Neural progenitor cell (in vitro differentiated cells): ENCODE results near the gene CHRD.

Experiments
- CTCF ChIP-seq: fragments of 200-600 bp; sonication (generic); IDR thresholded peaks from 2 replicates; pipeline ENCODE4 v1.5.1; 2017; ENCODE audit warnings: antibody characterized with exemption, mild to moderate bottlenecking
- EZH2 ChIP-seq: fragments of 200-600 bp; sonication (generic); IDR thresholded peaks from 2 replicates; pipeline ENCODE4 v1.6.1; 2017; ENCODE audit warnings: antibody characterized with exemption, mild to moderate bottlenecking, moderate library complexity
- EZH2phosphoT487 ChIP-seq: fragments of 200-600 bp; sonication (generic); IDR thresholded peaks from 2 replicates; pipeline ENCODE4 v1.6.1; 2017; ENCODE audit warnings: antibody characterized with exemption

- TF ChIP-seq CTCF (no peak), EZH2 (no peak), EZH2phosphoT487 (no peak)
These were observed 11.4 kb downstream of the CHRD start for GRCh38 chr3:184391266-184391665.
